AG09319 (cell line): ENCODE data around the gene LIN9.
"Not testable (repeated sequence)": the region's sequence is repeated elsewhere in the genome, so short reads cannot be mapped to it uniquely, and the experiment has no call there.

Experiments used
- DNase-seq: peaks from one replicate; pipeline ENCODE4 v3.0.0-alpha.2; 2010; ENCODE audit warnings: low read depth; ENCODE audit errors: extremely low read depth
- CTCF ChIP-seq: IDR thresholded peaks from 2 replicates; pipeline ENCODE4 v1.5.1; 2011; ENCODE audit warnings: low read depth, mild to moderate bottlenecking, inconsistent platforms, low read length, moderate library complexity

The LIN9 gene

GRCh38 chr1:226350519-226350865 is 41.5 kb upstream of the LIN9 start:
- DNase-seq, result no peak
- TF ChIP-seq CTCF, result no peak

DNA sequence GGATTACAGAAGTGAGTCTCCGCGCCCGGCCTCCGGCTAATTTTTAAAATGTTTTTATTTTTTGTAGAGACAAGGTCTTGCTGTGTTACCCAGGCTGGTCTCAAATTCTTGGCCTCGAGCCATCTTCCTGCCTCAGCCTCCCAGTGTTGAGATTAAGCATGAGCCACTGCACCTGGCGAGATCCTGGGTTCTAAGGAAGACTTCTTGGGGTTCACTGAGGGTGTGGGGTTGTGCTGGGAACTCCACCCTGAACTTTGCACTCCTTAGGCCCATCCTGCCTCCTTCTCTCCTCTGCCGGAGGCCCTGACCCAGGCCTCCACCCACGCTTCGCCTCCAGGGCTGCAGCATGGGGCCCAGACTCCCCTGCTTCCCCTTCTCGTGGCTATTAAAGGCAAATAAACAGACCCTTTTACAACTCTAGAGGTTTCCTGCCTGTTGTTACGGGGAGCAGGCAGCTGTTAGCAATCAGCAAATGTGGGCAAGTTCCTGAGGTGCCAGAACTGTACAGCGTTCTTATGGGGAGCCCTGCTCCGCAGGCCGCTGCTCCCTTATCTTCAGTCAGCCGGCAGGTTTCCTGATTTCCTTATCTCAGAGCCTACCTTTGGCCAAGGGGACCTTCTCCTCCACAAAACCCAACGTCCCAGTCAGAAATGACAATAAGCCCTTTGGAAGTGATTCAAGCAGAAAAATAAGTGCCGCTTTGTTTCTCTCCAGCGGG is 41.0 kb upstream of the LIN9 start:
- DNase-seq, result no peak
- no peak for TF ChIP-seq CTCF

DNA sequence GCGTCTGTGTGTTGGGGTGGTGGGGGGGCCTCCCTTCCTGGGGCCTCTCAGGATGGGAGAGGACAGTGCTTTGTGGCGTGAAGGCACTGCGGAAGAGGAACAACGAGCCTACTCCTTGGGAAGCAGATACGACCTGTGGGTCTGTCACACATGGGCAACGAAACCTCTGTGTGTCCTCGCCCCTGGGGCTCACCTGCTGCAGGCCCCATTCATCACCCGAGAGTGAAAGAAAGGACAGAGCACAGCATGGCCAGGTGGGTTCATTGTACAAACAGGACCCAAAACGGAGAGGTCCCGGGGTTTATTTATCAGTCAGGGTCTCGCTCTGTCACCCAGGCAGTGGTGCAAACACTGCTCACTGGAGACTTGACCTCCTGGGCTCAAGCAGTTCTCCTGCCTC is 40.1 kb upstream of the LIN9 start:
- no peak for DNase-seq

GRCh38 chr1:226344441-226345259 is 35.7 kb upstream of the LIN9 start:
- no peak for DNase-seq
- no peak for TF ChIP-seq CTCF

More for the DNA sequence above, 40.1 kb upstream of the LIN9 start:
- TF ChIP-seq CTCF, result no peak

- no peak for TF ChIP-seq CTCF
- no peak for DNase-seq
Measured at GRCh38 chr1:226342656-226343055, 33.7 kb upstream of the LIN9 start.

GRCh38 chr1:226340111-226340510 is 31.1 kb upstream of the LIN9 start:
- not testable (repeated sequence) for DNase-seq

DNA sequence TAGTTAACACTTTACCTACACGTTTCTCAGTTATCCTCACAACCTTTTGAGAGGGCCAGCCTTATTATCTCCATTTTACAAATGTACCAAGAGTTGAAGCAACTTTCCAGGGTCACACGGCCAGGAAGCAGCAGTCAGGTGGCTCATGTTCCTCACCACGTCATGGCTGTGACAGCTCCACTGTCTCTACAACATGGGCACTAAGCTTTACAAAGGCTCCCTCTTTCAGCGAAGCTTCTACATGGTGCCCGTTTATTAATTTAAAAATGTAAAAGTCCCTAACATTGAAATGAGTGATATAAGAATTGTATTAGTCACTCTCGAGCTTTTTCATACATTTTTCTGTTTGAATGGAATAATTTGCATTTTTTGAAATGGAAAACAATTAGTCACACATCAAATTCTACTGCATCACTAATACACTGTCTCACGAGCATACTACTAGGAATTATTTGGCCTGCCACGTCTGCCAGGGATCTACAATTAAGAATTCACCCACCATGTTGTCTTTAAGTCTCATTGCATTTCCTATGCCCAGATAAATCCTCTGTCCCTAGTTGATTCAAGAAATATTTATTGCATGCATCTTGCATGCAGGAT is 28.4 kb upstream of the LIN9 start:
- no peak for DNase-seq
- no peak for TF ChIP-seq CTCF
